HepG2 (cell line): ENCODE measurements around the gene SDR42E2. TPM values are rescaled to one million over a fixed set of nuclear protein-coding genes. Genes with fewer than 3 reads are reported as not detected.
A peak's percentile ranks its signal among the peaks of the same experiment; 100 is the strongest.

Source experiments
- KDM5A ChIP-seq: fragments of 200-600 bp; sonication (generic); IDR thresholded peaks from 2 replicates; pipeline ENCODE4 v1.7.0; 2018; ENCODE audit warnings: antibody characterized with exemption, mild to moderate bottlenecking, low read length, borderline replicate concordance
- KLF12 ChIP-seq: sonication (generic); formaldehyde crosslinking; IDR thresholded peaks from 2 replicates; pipeline ENCODE4 v1.4.0; 2020; ENCODE audit warnings: missing genetic modification reagents, borderline replicate concordance
- MED1 ChIP-seq: sonication (generic); formaldehyde crosslinking; IDR thresholded peaks from 2 replicates; pipeline ENCODE4 v1.4.0; 2020; ENCODE audit warnings: missing genetic modification reagents
- NFIB ChIP-seq: sonication (generic); formaldehyde crosslinking; IDR thresholded peaks from 2 replicates; pipeline ENCODE4 v1.9.0; 2021; ENCODE audit warnings: missing genetic modification reagents, mild to moderate bottlenecking, borderline replicate concordance
- NPAS2 ChIP-seq: sonication (generic); formaldehyde crosslinking; IDR thresholded peaks from 2 replicates; pipeline ENCODE4 v1.8.0; 2022; ENCODE audit warnings: mild to moderate bottlenecking, missing genetic modification reagents, borderline replicate concordance
- TEF ChIP-seq: sonication (generic); formaldehyde crosslinking; IDR thresholded peaks from 2 replicates; pipeline ENCODE4 v1.5.0; 2020; ENCODE audit warnings: missing genetic modification reagents
- ZMYM3 ChIP-seq: sonication (generic); formaldehyde crosslinking; IDR thresholded peaks from 2 replicates; pipeline ENCODE4 v1.5.1; 2020; ENCODE audit warnings: mild to moderate bottlenecking, missing genetic modification reagents
- ZNF34 ChIP-seq: sonication (generic); formaldehyde crosslinking; IDR thresholded peaks from 2 replicates; pipeline ENCODE4 v1.4.0; 2020; ENCODE audit warnings: mild to moderate bottlenecking, missing genetic modification reagents, borderline replicate concordance
- ZNF550 ChIP-seq: sonication (generic); formaldehyde crosslinking; IDR thresholded peaks from 2 replicates; pipeline ENCODE4 v1.4.0; 2020; ENCODE audit warnings: mild to moderate bottlenecking, missing genetic modification reagents, borderline replicate concordance
- ZNF687 ChIP-seq: sonication (generic); formaldehyde crosslinking; IDR thresholded peaks from 2 replicates; pipeline ENCODE4 v1.5.1; 2020; ENCODE audit warnings: mild to moderate bottlenecking, missing genetic modification reagents, moderate library complexity
- ZNF747 ChIP-seq: sonication (generic); formaldehyde crosslinking; IDR thresholded peaks from 2 replicates; pipeline ENCODE4 v1.8.1; 2023; ENCODE audit warnings: missing genetic modification reagents, mild to moderate bottlenecking, borderline replicate concordance
- polyA plus RNA-seq, 8 experiments: library from polyadenylated mRNA; depleted of rRNA in 3 of 8; stranded (reverse) in 7 of 8; unstranded in 1 of 8; fragments of >200 nt; fragmentation: Illumina TruSeq in 4 of 8; extraction: Trizol in 4 of 8; gene quantifications; 2 replicates each; pipeline versions ENCODE4 v1.2.1 to v1.2.3, GENCODE V29; 2011 to 2016; ENCODE audit warnings: low read depth in 4 of 8, missing spikeins in 1 of 8, mixed read lengths in 1 of 8; ENCODE audit not compliant: insufficient read depth in 1 of 8
- total RNA-seq, 5 experiments: library from RNA; depleted of rRNA; stranded (reverse); fragments of >200 nt; fragmentation: Illumina TruSeq; extraction: Trizol; gene quantifications; 2 replicates each; pipeline ENCODE4 v1.2.3, GENCODE V29; 2016; ENCODE audit warnings: low read depth in 1 of 5
- TF ChIP-seq, protein P1 (sequence below): sonication (generic); formaldehyde crosslinking; IDR thresholded peaks from 2 replicates; pipeline ENCODE4 v1.5.0; 2020; ENCODE audit warnings: mild to moderate bottlenecking, missing genetic modification reagents, moderate library complexity
- TF ChIP-seq, protein P2 (sequence below): sonication (generic); formaldehyde crosslinking; IDR thresholded peaks from 2 replicates; pipeline ENCODE4 v1.8.0; 2022; ENCODE audit warnings: low read depth, missing genetic modification reagents
- TF ChIP-seq, protein P3 (sequence below): sonication (generic); formaldehyde crosslinking; IDR thresholded peaks from 2 replicates; pipeline ENCODE4 v1.4.0; 2020; ENCODE audit warnings: mild to moderate bottlenecking, missing genetic modification reagents

The SDR42E2 gene
- total and polyA plus RNA-seq, 2 of the 13 experiments (the other 11 are each of a cell fraction or from before 2014, with no cell fraction given) = 0.05 to 0.11 TPM

- TF ChIP-seq, protein P1, sequence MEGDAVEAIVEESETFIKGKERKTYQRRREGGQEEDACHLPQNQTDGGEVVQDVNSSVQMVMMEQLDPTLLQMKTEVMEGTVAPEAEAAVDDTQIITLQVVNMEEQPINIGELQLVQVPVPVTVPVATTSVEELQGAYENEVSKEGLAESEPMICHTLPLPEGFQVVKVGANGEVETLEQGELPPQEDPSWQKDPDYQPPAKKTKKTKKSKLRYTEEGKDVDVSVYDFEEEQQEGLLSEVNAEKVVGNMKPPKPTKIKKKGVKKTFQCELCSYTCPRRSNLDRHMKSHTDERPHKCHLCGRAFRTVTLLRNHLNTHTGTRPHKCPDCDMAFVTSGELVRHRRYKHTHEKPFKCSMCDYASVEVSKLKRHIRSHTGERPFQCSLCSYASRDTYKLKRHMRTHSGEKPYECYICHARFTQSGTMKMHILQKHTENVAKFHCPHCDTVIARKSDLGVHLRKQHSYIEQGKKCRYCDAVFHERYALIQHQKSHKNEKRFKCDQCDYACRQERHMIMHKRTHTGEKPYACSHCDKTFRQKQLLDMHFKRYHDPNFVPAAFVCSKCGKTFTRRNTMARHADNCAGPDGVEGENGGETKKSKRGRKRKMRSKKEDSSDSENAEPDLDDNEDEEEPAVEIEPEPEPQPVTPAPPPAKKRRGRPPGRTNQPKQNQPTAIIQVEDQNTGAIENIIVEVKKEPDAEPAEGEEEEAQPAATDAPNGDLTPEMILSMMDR (CRISPR knock-in tag) = no peak
- TF ChIP-seq MED1 (CRISPR knock-in tag) = no peak
- no peak for TF ChIP-seq KLF12 (CRISPR knock-in tag)
- TF ChIP-seq TEF (CRISPR knock-in tag) = no peak
- TF ChIP-seq NFIB (CRISPR knock-in tag) = 0 out of 2 replicates have a peak, but pooled peaks have one; percentile 50
- TF ChIP-seq ZNF550 (CRISPR knock-in tag) = 0 out of 2 replicates have a peak, but pooled peaks have one; percentile 26
- TF ChIP-seq ZMYM3 (CRISPR knock-in tag) = no peak
- no peak for TF ChIP-seq NPAS2 (CRISPR knock-in tag)
- TF ChIP-seq, protein P2, sequence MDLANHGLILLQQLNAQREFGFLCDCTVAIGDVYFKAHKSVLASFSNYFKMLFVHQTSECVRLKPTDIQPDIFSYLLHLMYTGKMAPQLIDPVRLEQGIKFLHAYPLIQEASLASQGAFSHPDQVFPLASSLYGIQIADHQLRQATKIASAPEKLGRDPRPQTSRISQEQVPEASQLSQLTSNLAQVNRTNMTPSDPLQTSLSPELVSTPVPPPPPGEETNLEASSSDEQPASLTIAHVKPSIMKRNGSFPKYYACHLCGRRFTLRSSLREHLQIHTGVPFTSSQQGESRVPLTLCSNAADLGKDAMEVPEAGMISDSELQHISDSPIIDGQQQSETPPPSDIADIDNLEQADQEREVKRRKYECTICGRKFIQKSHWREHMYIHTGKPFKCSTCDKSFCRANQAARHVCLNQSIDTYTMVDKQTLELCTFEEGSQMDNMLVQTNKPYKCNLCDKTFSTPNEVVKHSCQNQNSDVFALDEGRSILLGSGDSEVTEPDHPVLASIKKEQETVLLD (CRISPR knock-in tag) = no peak
- TF ChIP-seq, protein P3, sequence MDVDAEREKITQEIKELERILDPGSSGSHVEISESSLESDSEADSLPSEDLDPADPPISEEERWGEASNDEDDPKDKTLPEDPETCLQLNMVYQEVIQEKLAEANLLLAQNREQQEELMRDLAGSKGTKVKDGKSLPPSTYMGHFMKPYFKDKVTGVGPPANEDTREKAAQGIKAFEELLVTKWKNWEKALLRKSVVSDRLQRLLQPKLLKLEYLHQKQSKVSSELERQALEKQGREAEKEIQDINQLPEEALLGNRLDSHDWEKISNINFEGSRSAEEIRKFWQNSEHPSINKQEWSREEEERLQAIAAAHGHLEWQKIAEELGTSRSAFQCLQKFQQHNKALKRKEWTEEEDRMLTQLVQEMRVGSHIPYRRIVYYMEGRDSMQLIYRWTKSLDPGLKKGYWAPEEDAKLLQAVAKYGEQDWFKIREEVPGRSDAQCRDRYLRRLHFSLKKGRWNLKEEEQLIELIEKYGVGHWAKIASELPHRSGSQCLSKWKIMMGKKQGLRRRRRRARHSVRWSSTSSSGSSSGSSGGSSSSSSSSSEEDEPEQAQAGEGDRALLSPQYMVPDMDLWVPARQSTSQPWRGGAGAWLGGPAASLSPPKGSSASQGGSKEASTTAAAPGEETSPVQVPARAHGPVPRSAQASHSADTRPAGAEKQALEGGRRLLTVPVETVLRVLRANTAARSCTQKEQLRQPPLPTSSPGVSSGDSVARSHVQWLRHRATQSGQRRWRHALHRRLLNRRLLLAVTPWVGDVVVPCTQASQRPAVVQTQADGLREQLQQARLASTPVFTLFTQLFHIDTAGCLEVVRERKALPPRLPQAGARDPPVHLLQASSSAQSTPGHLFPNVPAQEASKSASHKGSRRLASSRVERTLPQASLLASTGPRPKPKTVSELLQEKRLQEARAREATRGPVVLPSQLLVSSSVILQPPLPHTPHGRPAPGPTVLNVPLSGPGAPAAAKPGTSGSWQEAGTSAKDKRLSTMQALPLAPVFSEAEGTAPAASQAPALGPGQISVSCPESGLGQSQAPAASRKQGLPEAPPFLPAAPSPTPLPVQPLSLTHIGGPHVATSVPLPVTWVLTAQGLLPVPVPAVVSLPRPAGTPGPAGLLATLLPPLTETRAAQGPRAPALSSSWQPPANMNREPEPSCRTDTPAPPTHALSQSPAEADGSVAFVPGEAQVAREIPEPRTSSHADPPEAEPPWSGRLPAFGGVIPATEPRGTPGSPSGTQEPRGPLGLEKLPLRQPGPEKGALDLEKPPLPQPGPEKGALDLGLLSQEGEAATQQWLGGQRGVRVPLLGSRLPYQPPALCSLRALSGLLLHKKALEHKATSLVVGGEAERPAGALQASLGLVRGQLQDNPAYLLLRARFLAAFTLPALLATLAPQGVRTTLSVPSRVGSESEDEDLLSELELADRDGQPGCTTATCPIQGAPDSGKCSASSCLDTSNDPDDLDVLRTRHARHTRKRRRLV (CRISPR knock-in tag) = no peak
- TF ChIP-seq KDM5A = no peak
- no peak for TF ChIP-seq ZNF747 (CRISPR knock-in tag)
- peak; percentile 37; the same call in 1 of the 2 replicates for TF ChIP-seq ZNF687 (CRISPR knock-in tag)
- no peak for TF ChIP-seq ZNF34 (CRISPR knock-in tag)
These were observed 55.8 kb downstream of the SDR42E2 start (continued) for GRCh38 chr16:22217890-22218730.
